Upper lobe of left lung (tissue), 6 donors: ENCODE results near the gene KPNA2. TPM values are rescaled to one million over a fixed set of nuclear protein-coding genes. Genes with fewer than 3 reads are reported as not detected.
A peak's percentile ranks its signal among the peaks of the same experiment; 100 is the strongest.

Source experiments
- ATAC-seq, 2 donors: fragments of 200-7000 bp; cut with Tn5 transposase; one replicate each; pipeline ENCODE4 v1.9.1; 2022; ENCODE audit warnings: mild to moderate bottlenecking in 2 of 2, moderate library complexity in 2 of 2; ENCODE audit not compliant: low FRiP score in 2 of 2
- DNase-seq, 2 donors: peaks; one replicate each; pipeline ENCODE4 v3.0.0-alpha.2; 2019 to 2020
- H3K27ac ChIP-seq, 4 donors: fragments of 200-600 bp; sonication (generic); one replicate each; pipeline ENCODE4 v1.5.1; 2016 to 2019
- H3K27me3 ChIP-seq, 4 donors: fragments of 200-600 bp; sonication (generic); one replicate each; pipeline ENCODE4 v1.5.1; 2017 to 2019
- H3K36me3 ChIP-seq, 4 donors: fragments of 200-600 bp; sonication (generic); one replicate each; pipeline ENCODE4 v1.5.1; 2016 to 2019
- H3K4me1 ChIP-seq, 4 donors: fragments of 200-600 bp; sonication (generic); one replicate each; pipeline ENCODE4 v1.5.1; 2018 to 2019
- H3K4me3 ChIP-seq, 4 donors: fragments of 200-600 bp; sonication (generic); one replicate each; pipeline ENCODE4 v1.5.1; 2017 to 2019; ENCODE audit warnings: mild to moderate bottlenecking in 2 of 4, moderate library complexity in 1 of 4
- H3K9me3 ChIP-seq, 4 donors: fragments of 200-600 bp; sonication (generic); one replicate each; pipeline ENCODE4 v1.5.1; 2018 to 2019
- CTCF ChIP-seq, 6 experiments: fragments of 450-650 bp in 4 of 6; fragments of 200-600 bp in 2 of 6; sonication (generic) in 2 of 6; IDR thresholded peaks; one replicate each; pipeline ENCODE4 v1.5.1; 2016 to 2019; ENCODE audit warnings: antibody characterized with exemption in 6 of 6
- EP300 ChIP-seq, 4 donors: sonication (generic); formaldehyde crosslinking; IDR thresholded peaks; one replicate each; pipeline ENCODE4 v1.5.1; 2017; ENCODE audit warnings: antibody characterized with exemption in 4 of 4, control low read depth in 2 of 4
- POLR2A ChIP-seq, 4 donors: fragments of 450-650 bp; IDR thresholded peaks; one replicate each; pipeline ENCODE4 v1.5.1; 2016 to 2017; ENCODE audit warnings: antibody characterized with exemption in 4 of 4, mild to moderate bottlenecking in 2 of 4
- POLR2AphosphoS5 ChIP-seq, 2 donors: sonication (generic); formaldehyde crosslinking; IDR thresholded peaks; one replicate each; pipeline ENCODE4 v1.5.1; 2017; ENCODE audit warnings: antibody characterized with exemption in 2 of 2
- WGBS, 2 donors: methylation state at CpG; one replicate each; pipeline ENCODE4 v1.1.5; 2017 to 2018; 5-methylcytosine and 5-hydroxymethylcytosine counted together
- total RNA-seq, 6 donors: library from RNA; depleted of rRNA in 4 of 6; stranded (reverse); fragments of >200 nt in 4 of 6; gene quantifications; one replicate each; pipeline versions ENCODE4 v1.1.0 to v1.2.1, GENCODE V29; 2016 to 2021
- donor health status: DM: no; HTN: no; CAD: no; lungs with moderate emphysema.
- donor health status: DM: no; HTN: yes; CAD: no; lungs with severe emphysema.

Gene KPNA2
- 10 to 100 TPM; 10.7 to 39.4 (median 26.7) TPM for total RNA-seq

- no peaks in the 10 kb centered on the region for H3K27me3 ChIP-seq
- H3K4me1 ChIP-seq = peaks cover 9 to 18% (median 13%) of the 10 kb centered on the region in 4 donors
- H3K36me3 ChIP-seq = peaks cover 0 to 33% (median 18%) of the 10 kb centered on the region in 4 donors
- 0% methylated on average over 30 to 34 of the region's 72 CpGs for WGBS, 2 donors
- ATAC-seq (peak; percentile 98 to 99), DNase-seq (peak; percentile 91 to 94)
- peak within 1 kb of the TSS; percentile 81 to 100 (median 92) for H3K4me3 ChIP-seq
- no peaks in the 10 kb centered on the region for H3K9me3 ChIP-seq
- TF ChIP-seq CTCF (IDR thresholded peaks at IDR 0.05) = no peak
- TF ChIP-seq POLR2AphosphoS5 (IDR thresholded peaks at IDR 0.05) = peak; percentile 33 to 91
- peak in 3 of 4 donors; percentile 34 to 74 (median 53) for TF ChIP-seq POLR2A (IDR thresholded peaks at IDR 0.05)
- TF ChIP-seq EP300 (IDR thresholded peaks at IDR 0.05) = no peak
- H3K27ac ChIP-seq = peak within 1 kb of the TSS; percentile 60 to 91 (median 80)
These were observed at the start of gene KPNA2 for GRCh38 chr17:68035523-68036303. TSS of gene KPNA2 (plus strand) at chr17:68035735. CDS start at chr17:68037133, 1,398 bp downstream.

GRCh38 chr17:67990909-67991308 is 44.6 kb upstream of the KPNA2 start:
- no peak overlapping the region for H3K4me3 ChIP-seq
- TF ChIP-seq EP300 (IDR thresholded peaks at IDR 0.05) (no peak), POLR2A (IDR thresholded peaks at IDR 0.05) (no peak), POLR2AphosphoS5 (IDR thresholded peaks at IDR 0.05) (no peak), CTCF (IDR thresholded peaks at IDR 0.05) (no peak)
- H3K36me3 ChIP-seq = no peaks in the 10 kb centered on the region
- DNase-seq = no peak
- peaks cover 9 to 22% (median 13%) of the 10 kb centered on the region in 4 donors for H3K4me1 ChIP-seq
- no peak for ATAC-seq
- no peaks in the 10 kb centered on the region for H3K9me3 ChIP-seq
- H3K27ac ChIP-seq = no peak overlapping the region
- 89 to 95% methylated on average over 4 of the region's 4 CpGs for WGBS, 2 donors
- H3K27me3 ChIP-seq = no peaks in the 10 kb centered on the region

- Histone ChIP-seq H3K4me1 (peaks cover 15 to 31% (median 18%) of the 10 kb centered on the region in 4 donors), H3K36me3 (no peaks in the 10 kb centered on the region), H3K4me3 (peak overlapping the region; percentile 51 to 84 (median 70)), H3K27ac (peak overlapping the region; percentile 90 to 92 (median 90)), H3K9me3 (no peaks in the 10 kb centered on the region), H3K27me3 (no peaks in the 10 kb centered on the region)
- TF ChIP-seq POLR2AphosphoS5 (IDR thresholded peaks at IDR 0.05) (peak in 1 of 2 donors; percentile 11), POLR2A (IDR thresholded peaks at IDR 0.05) (no peak)
- ATAC-seq (no peak), DNase-seq (no peak)
- WGBS, 2 donors = 6 to 11% methylated on average over 15 to 18 of the region's 18 CpGs
These were observed 42.9 kb upstream of the KPNA2 start for GRCh38 chr17:67992548-67993152.

GRCh38 chr17:67993153-67993997 is 42.2 kb upstream of the KPNA2 start:
- H3K36me3 ChIP-seq = no peaks in the 10 kb centered on the region
- ATAC-seq (peak; percentile 81 to 86), DNase-seq (peak; percentile 84 to 98)
- peak overlapping the region; percentile 65 to 89 (median 80) for H3K4me3 ChIP-seq
- no peaks in the 10 kb centered on the region for H3K9me3 ChIP-seq
- H3K4me1 ChIP-seq = peaks cover 15 to 31% (median 18%) of the 10 kb centered on the region in 4 donors
- TF ChIP-seq POLR2AphosphoS5 (IDR thresholded peaks at IDR 0.05) (peak; percentile 29 to 37), EP300 (IDR thresholded peaks at IDR 0.05) (no peak), POLR2A (IDR thresholded peaks at IDR 0.05) (peak in 2 of 4 donors; percentile 29 to 79), CTCF (IDR thresholded peaks at IDR 0.05) (peak in 4 of 6 experiments; percentile 12 to 37 (median 24))
- no peaks in the 10 kb centered on the region for H3K27me3 ChIP-seq
- 0% methylated on average over 12 to 50 of the region's 144 CpGs for WGBS, 2 donors
- H3K27ac ChIP-seq = peak overlapping the region; percentile 94 to 97 (median 95)
